Prostate gland (tissue), 2 donors: Measurements from ENCODE around the gene DZANK1.

ENCODE experiments used
- CTCF ChIP-seq, 4 experiments: fragments of 200-600 bp in 2 of 4; fragments of 450-650 bp in 2 of 4; sonication (generic) in 2 of 4; IDR thresholded peaks; 1 replicate in 3 of 4; 2 replicates in 1 of 4; pipeline ENCODE4 v1.5.1; 2016 to 2019; ENCODE audit warnings: antibody characterized with exemption in 4 of 4, mild to moderate bottlenecking in 2 of 4, moderate library complexity in 2 of 4
- POLR2A ChIP-seq: fragments of 450-650 bp; IDR thresholded peaks from one replicate; pipeline ENCODE4 v1.6.1; 2016; ENCODE audit warnings: antibody characterized with exemption, mild to moderate bottlenecking

GRCh38 chr20:18377896-18378481, 88.8 kb downstream of the DZANK1 start:
- TF ChIP-seq POLR2A, result no peak
- no peak for TF ChIP-seq CTCF (IDR thresholded peaks at IDR 0.05)
